GM23338 (cell line): ENCODE measurements around the gene LRRN4CL. TPM values are rescaled to one million over a fixed set of nuclear protein-coding genes. Genes with fewer than 3 reads are reported as not detected.

Experiments
- ATAC-seq: fragments of 200-7000 bp; cut with Tn5 transposase; 3 replicates; pipeline ENCODE4 v1.9.1; 2020
- DNase-seq: peaks from one replicate; pipeline ENCODE4 v3.0.0-alpha.2; 2015; ENCODE audit warnings: low spot score
- H2AFZ ChIP-seq: fragments of 200-600 bp; sonication (generic); 2 replicates; pipeline ENCODE4 v1.8.0; 2016; ENCODE audit warnings: antibody characterized with exemption, mild to moderate bottlenecking, moderate library complexity
- H3F3A ChIP-seq: fragments of 200-600 bp; sonication (generic); replicated peaks from 2 replicates; pipeline ENCODE4 v1.8.0; 2017; ENCODE audit warnings: antibody characterized with exemption, mixed run types, low read depth
- H3K27ac ChIP-seq: fragments of 200-600 bp; sonication (generic); 2 replicates; pipeline ENCODE4 v1.6.1; 2016; ENCODE audit warnings: low read depth
- H3K27me3 ChIP-seq: fragments of 200-600 bp; sonication (generic); 2 replicates; pipeline ENCODE4 v1.8.0; 2016; ENCODE audit warnings: mild to moderate bottlenecking, mixed run types, moderate library complexity; ENCODE audit not compliant: insufficient read depth
- H3K36me3 ChIP-seq: fragments of 200-600 bp; sonication (generic); 2 replicates; pipeline ENCODE4 v1.8.0; 2016; ENCODE audit warnings: mild to moderate bottlenecking; ENCODE audit not compliant: insufficient read depth
- H3K4me1 ChIP-seq: fragments of 200-600 bp; sonication (generic); 2 replicates; pipeline ENCODE4 v1.8.0; 2016; ENCODE audit warnings: mild to moderate bottlenecking, moderate library complexity; ENCODE audit not compliant: insufficient read depth
- H3K4me2 ChIP-seq: fragments of 200-600 bp; sonication (generic); 2 replicates; pipeline ENCODE4 v1.7.1; 2017; ENCODE audit warnings: mixed run types
- H3K4me3 ChIP-seq: fragments of 200-600 bp; sonication (generic); 2 replicates; pipeline ENCODE4 v1.6.1; 2016; ENCODE audit warnings: mixed run types
- H3K79me2 ChIP-seq: fragments of 200-600 bp; sonication (generic); replicated peaks from 2 replicates; pipeline ENCODE4 v1.8.0; 2017; ENCODE audit warnings: mild to moderate bottlenecking; ENCODE audit not compliant: insufficient read depth
- H3K9me2 ChIP-seq: fragments of 200-600 bp; sonication (generic); 2 replicates; pipeline ENCODE4 v1.8.0; 2017; ENCODE audit not compliant: insufficient read depth
- H4K20me1 ChIP-seq: fragments of 200-600 bp; sonication (generic); replicated peaks from 2 replicates; pipeline ENCODE4 v1.8.0; 2017; ENCODE audit warnings: mild to moderate bottlenecking; ENCODE audit not compliant: insufficient read depth
- H3K27ac Mint-ChIP-seq: 2 replicates; pipeline ENCODE4 v1.8.0; 2020; ENCODE audit warnings: inconsistent platforms, mild to moderate bottlenecking, moderate library complexity, mixed read lengths
- H3K27me3 Mint-ChIP-seq: 3 replicates; pipeline ENCODE4 v1.8.0; 2022; ENCODE audit warnings: low read depth, mild to moderate bottlenecking, moderate library complexity, mixed read lengths, inconsistent platforms; ENCODE audit not compliant: insufficient read depth, poor library complexity
- H3K36me3 Mint-ChIP-seq: 3 replicates; pipeline ENCODE4 v1.8.0; 2021; ENCODE audit warnings: low read depth, mild to moderate bottlenecking, inconsistent platforms, moderate library complexity, mixed read lengths
- H3K4me1 Mint-ChIP-seq: 3 replicates; pipeline ENCODE4 v1.8.0; 2020; ENCODE audit warnings: mild to moderate bottlenecking, inconsistent platforms, mixed read lengths
- H3K4me3 Mint-ChIP-seq: 3 replicates; pipeline ENCODE4 v1.8.0; 2021; ENCODE audit warnings: moderate library complexity, mild to moderate bottlenecking, inconsistent platforms, mixed read lengths
- H3K9me3 Mint-ChIP-seq: 3 replicates; pipeline ENCODE4 v1.8.0; 2020; ENCODE audit warnings: moderate library complexity, mild to moderate bottlenecking, inconsistent platforms, mixed read lengths
- CREB1 ChIP-seq: fragments of 250-450 bp; sonication (Bioruptor Pico); IDR thresholded peaks from 2 replicates; pipeline ENCODE4 v1.5.0; 2020; ENCODE audit warnings: low read depth, mild to moderate bottlenecking, moderate library complexity
- EZH2 ChIP-seq: fragments of 200-600 bp; sonication (generic); IDR thresholded peaks from one replicate; pipeline ENCODE4 v1.8.0; 2017; ENCODE audit warnings: antibody characterized with exemption, mild to moderate bottlenecking, low read depth; ENCODE audit not compliant: unreplicated experiment
- EZH2phosphoT487 ChIP-seq: fragments of 200-600 bp; sonication (generic); IDR thresholded peaks from one replicate; pipeline ENCODE4 v1.8.1; 2018; ENCODE audit warnings: antibody characterized with exemption; ENCODE audit not compliant: unreplicated experiment
- NANOG ChIP-seq: IDR thresholded peaks from 2 replicates; pipeline ENCODE4 v1.6.1; 2016; ENCODE audit warnings: antibody characterized with exemption, borderline replicate concordance
- POLR2AphosphoS5 ChIP-seq: IDR thresholded peaks from 2 replicates; pipeline ENCODE4 v1.6.1; 2016; ENCODE audit warnings: antibody characterized with exemption, low read depth
- REST ChIP-seq: IDR thresholded peaks from one replicate; pipeline ENCODE4 v1.6.1; 2018; ENCODE audit warnings: antibody characterized with exemption; ENCODE audit not compliant: unreplicated experiment
- STAT1 ChIP-seq: IDR thresholded peaks from one replicate; pipeline ENCODE4 v1.6.1; 2016; ENCODE audit warnings: antibody characterized with exemption; ENCODE audit not compliant: unreplicated experiment
- ZNF114 ChIP-seq: fragments of 250-450 bp; sonication (Bioruptor Pico); IDR thresholded peaks from 2 replicates; pipeline ENCODE4 v1.5.0; 2020; ENCODE audit warnings: mild to moderate bottlenecking, moderate library complexity
- polyA plus RNA-seq: library from polyadenylated mRNA; unstranded; fragments of >200 nt; fragmentation: Nextera tagmentation; extraction: Ambion mirVana; gene quantifications from 2 replicates; pipeline ENCODE4 v1.2.1, GENCODE V29; 2016
- total RNA-seq: library from RNA; depleted of rRNA; stranded (reverse); fragments of >200 nt; shearing (Covaris generic); gene quantifications from 2 replicates; pipeline ENCODE4 v1.2.3, GENCODE V29; 2014
- TF ChIP-seq, protein P1 (sequence below): IDR thresholded peaks from 2 replicates; pipeline ENCODE4 v1.6.1; 2016; ENCODE audit warnings: antibody characterized with exemption

The LRRN4CL gene
- total and polyA plus RNA-seq, 2 experiments from 2014 or later = 0.08 to 0.21 TPM

DNA sequence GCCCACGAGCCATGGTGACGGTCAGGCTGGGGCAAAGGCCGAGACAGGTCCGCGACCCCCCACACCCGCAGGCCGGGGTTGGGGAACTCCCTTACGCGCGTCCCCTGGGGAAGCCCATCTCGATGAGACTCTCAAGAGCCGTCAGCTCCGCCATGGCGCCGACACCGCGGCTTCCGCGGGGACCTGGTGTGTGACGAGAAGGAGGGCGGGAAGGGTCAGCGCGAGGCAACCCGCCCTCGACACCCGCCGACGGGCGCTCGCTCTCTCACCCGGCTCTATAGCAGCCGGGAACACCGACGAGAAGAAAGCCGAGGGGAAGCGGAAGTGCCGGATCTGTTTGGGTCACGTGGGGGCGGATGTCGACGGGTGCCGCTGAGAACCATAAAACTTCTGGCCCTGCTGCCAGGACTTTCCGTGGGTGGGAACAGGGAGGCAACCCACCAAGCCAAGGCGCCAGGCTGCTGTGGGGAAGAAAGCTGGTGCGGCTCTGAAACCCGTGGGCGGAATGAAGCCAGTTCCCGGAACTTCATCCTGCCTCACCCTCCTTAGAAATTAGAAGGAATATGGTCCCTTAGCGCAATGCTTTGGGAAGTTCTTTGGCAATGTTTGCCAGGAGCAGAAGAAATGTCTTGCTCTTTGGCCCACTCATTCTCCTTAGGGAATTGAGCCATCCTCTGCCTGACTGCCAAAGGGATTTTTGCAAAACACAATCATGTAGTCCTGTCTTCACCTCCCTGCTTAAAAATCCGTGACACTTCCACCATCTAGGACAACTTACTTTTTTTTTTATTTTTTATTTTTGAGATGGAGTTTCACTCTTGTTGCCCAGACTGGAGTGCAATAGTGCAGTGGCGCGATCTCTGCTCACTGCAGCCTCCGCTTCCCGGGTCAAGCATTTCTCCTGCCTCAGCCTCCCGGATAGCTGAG, 10.3 kb downstream of the LRRN4CL start, which contains the start of gene UBXN1:
Gene UBXN1, minus strand, starts transcription at position 304 of the 927 bp plus-strand sequence. Its CDS starts 150 bp downstream, at position 154.
- no peaks in the 10 kb centered on the region for H3K36me3 ChIP-seq
- H4K20me1 ChIP-seq = no peaks in the 10 kb centered on the region
- TF ChIP-seq, protein P1, sequence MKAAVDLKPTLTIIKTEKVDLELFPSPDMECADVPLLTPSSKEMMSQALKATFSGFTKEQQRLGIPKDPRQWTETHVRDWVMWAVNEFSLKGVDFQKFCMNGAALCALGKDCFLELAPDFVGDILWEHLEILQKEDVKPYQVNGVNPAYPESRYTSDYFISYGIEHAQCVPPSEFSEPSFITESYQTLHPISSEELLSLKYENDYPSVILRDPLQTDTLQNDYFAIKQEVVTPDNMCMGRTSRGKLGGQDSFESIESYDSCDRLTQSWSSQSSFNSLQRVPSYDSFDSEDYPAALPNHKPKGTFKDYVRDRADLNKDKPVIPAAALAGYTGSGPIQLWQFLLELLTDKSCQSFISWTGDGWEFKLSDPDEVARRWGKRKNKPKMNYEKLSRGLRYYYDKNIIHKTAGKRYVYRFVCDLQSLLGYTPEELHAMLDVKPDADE = peak; percentile 83; the same call in 1 of the 2 replicates
- TF ChIP-seq REST = no peak
- TF ChIP-seq EZH2 = no peak
- peak; percentile 77 for TF ChIP-seq POLR2AphosphoS5
- no peak for TF ChIP-seq ZNF114 (CRISPR knock-in tag)
- TF ChIP-seq EZH2phosphoT487 = no peak
- no peak for TF ChIP-seq STAT1
- peak; percentile 34; the same call in 1 of the 2 replicates for TF ChIP-seq CREB1 (CRISPR knock-in tag)
- TF ChIP-seq NANOG = no peak
- H3K4me2 ChIP-seq = peak within 1 kb of the TSS; percentile 98
- peak within 1 kb of the TSS; percentile 99 for H3K4me3 ChIP-seq
- peaks cover 17% of the 10 kb centered on the region for H3K79me2 ChIP-seq
- H3K4me1 ChIP-seq = peaks cover 11% of the 10 kb centered on the region
- ATAC-seq (peak; percentile 89), DNase-seq (peak; percentile 92)
- Mint-ChIP-seq H3K27me3 (peaks cover 7% of the 10 kb centered on the region), H3K36me3 (peaks cover 34% of the 10 kb centered on the region), H3K27ac (peak within 1 kb of the TSS; percentile 95), H3K4me1 (peaks cover 20% of the 10 kb centered on the region), H3K9me3 (no peaks in the 10 kb centered on the region), H3K4me3 (peak within 1 kb of the TSS; percentile 80)
- no peaks in the 10 kb centered on the region for H3K9me2 ChIP-seq
- peak within 1 kb of the TSS; percentile 87 for H2AFZ ChIP-seq
- no peaks in the 10 kb centered on the region for H3K27me3 ChIP-seq
- peak within 1 kb of the TSS; percentile 69 for H3K27ac ChIP-seq
- H3F3A ChIP-seq = peaks cover 22% of the 10 kb centered on the region

DNA sequence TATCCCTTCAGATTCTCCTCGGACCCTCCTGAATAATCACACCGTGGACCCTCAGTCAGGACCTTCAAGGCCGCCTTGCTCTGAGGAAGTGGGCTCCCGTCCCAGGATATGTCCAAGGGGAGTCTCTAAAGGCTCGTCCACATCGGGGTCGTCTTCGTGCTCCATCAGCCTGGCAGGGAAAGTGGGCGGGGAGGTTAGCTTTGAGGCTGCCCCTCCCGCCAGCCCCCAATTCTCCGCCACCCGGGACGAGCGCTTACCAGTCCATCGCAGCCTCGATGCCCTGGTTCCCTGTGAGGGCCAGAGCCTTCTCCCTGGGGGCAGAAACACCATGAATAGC, 10.9 kb downstream of the LRRN4CL start:
- peaks cover 9% of the 10 kb centered on the region for H3K27me3 Mint-ChIP-seq
- H3K4me2 ChIP-seq = peak overlapping the region; percentile 98
- H3K36me3 ChIP-seq = no peaks in the 10 kb centered on the region
- peak overlapping the region; percentile 99 for H3K4me3 ChIP-seq
- peaks cover 22% of the 10 kb centered on the region for H3F3A ChIP-seq
- H3K9me3 Mint-ChIP-seq = no peaks in the 10 kb centered on the region
- peak overlapping the region; percentile 80 for H3K4me3 Mint-ChIP-seq
- peaks cover 11% of the 10 kb centered on the region for H3K4me1 ChIP-seq
- ATAC-seq = no peak; the same call in 2 of the 3 replicates
- H3K27ac ChIP-seq = peak overlapping the region; percentile 53; the same call in 1 of the 2 replicates
- H3K79me2 ChIP-seq = peaks cover 22% of the 10 kb centered on the region
- H3K27ac Mint-ChIP-seq = peak overlapping the region; percentile 95
- peaks cover 39% of the 10 kb centered on the region for H3K36me3 Mint-ChIP-seq
- H3K27me3 ChIP-seq = no peaks in the 10 kb centered on the region
- no peaks in the 10 kb centered on the region; the same call in 1 of the 2 replicates for H4K20me1 ChIP-seq
- no peaks in the 10 kb centered on the region for H3K9me2 ChIP-seq
- peaks cover 20% of the 10 kb centered on the region for H3K4me1 Mint-ChIP-seq
- no peak overlapping the region for H2AFZ ChIP-seq
- no peak for DNase-seq
- TF ChIP-seq EZH2 (no peak), REST (no peak), ZNF114 (CRISPR knock-in tag) (no peak)
